AG04449 (cell line): ENCODE measurements around the gene ATP2C1.

Experiments used
- CTCF ChIA-PET: fragments of 350-600 bp; formaldehyde crosslinking; extraction: SDS; loops from one replicate; lab custom pipeline; 2021; ENCODE audit warnings: antibody characterized with exemption; lab: Yijun Ruan, JAX
- POLR2A ChIA-PET: fragments of 400-600, 350-600 bp; formaldehyde crosslinking; extraction: SDS; loops from one replicate; lab custom pipeline; 2020; ENCODE audit warnings: antibody characterized with exemption, inconsistent platforms; lab: Yijun Ruan, JAX
- DNase-seq: peaks from one replicate; pipeline ENCODE4 v3.0.0-alpha.2; 2010; ENCODE audit warnings: low read depth, low spot score
- H3K4me3 ChIP-seq: 2 replicates; pipeline ENCODE4 v1.5.1; 2011; ENCODE audit warnings: low read depth, mild to moderate bottlenecking, control low read depth, low read length
- CTCF ChIP-seq: IDR thresholded peaks from one replicate; pipeline ENCODE4 v1.5.1; 2011; ENCODE audit warnings: mild to moderate bottlenecking, moderate library complexity, low read length, control low read depth, inconsistent platforms; ENCODE audit not compliant: insufficient read depth; ENCODE audit errors: missing control alignments

ATP2C1 gene

DNA sequence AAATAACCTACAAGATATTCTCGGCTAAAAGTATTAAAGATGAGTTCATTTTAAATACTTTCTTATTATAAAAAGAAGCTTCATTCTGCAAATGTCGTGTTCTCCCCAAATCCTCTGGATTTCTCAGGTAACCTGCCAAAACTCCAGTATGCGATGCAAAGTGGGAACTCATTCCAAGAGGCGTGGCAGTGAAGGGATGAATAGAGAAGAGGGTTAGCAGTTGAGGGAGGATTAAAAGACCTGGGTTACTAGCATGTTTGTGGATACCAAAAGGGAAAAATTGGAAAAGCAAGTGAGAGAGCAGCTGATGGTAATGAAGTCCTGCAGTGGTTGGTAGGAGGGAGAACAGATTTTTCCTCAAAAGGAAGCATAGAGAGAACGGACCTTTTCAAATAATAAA is 61.6 kb downstream of the ATP2C1 start:
- no peak overlapping the region for H3K4me3 ChIP-seq
- TF ChIP-seq CTCF, result no peak
- POLR2A ChIA-PET, result no interaction called here
- DNase-seq, result no peak
- CTCF ChIA-PET, result no interaction called here

- no peak overlapping the region for H3K4me3 ChIP-seq
- no peak for DNase-seq
- CTCF ChIA-PET, result no interaction called here
- no peak for TF ChIP-seq CTCF
- POLR2A ChIA-PET, result no interaction called here
Measured at GRCh38 chr3:130956281-130956680, 62.4 kb downstream of the ATP2C1 start.

- H3K4me3 ChIP-seq, result no peak overlapping the region
- DNase-seq, result no peak
- no peak for TF ChIP-seq CTCF
- ChIA-PET CTCF (no interaction called here), POLR2A (no interaction called here)
Measured at GRCh38 chr3:130956721-130957120, 62.8 kb downstream of the ATP2C1 start.

DNA sequence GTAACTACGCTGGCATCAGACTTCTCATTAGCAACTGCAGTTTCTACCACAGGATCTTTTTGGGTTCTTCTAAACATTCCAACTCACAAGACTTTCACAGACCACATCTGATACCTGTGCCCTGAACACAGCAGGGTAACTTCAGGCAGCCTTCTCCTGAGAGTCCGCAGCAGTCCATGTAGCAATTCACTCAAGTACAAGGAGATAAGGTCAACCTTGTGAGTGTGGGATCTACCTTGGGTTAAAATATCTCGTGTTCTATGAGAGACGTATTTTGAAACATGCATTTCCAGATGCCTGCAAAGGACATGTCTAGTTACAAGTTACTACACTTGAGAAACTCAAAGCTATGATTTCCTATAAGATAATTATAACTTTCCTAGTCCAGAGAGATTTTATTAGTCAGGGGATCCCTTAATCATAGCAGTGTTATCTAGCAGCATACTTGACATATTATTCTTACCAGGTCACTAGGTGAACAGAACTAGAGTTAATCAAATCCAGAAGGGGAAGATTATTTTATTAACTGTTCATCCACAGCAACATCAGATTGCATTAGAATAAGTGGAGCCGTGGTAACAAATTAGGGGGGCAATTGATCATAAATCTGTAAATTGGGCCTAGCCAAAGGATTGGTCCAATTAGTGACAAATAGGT is 66.4 kb downstream of the ATP2C1 start:
- CTCF ChIA-PET, result no interaction called here
- no peak for TF ChIP-seq CTCF
- POLR2A ChIA-PET, result no interaction called here
- DNase-seq, result no peak
- no peak overlapping the region for H3K4me3 ChIP-seq

DNA sequence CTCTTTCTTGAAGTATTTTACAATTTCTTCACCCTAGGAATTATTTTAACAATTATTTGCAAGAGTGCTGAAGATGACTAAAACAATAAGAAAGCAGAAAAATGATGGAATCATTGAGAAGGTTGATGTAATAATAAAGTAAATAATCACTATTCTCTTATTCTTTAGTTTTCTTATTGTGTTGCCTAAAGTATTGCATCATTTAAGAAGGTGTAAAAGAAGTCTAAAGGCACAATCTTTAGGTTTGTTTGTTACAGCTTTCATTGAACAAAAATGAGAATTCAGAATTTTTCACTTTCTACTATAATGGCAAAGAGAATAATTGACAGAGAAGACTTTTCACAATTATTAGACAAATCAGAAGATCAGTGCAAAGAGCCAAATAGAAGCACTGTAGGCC is 67.6 kb downstream of the ATP2C1 start:
- no peak for TF ChIP-seq CTCF
- DNase-seq, result no peak
- POLR2A ChIA-PET, result no interaction called here
- CTCF ChIA-PET, result no interaction called here
- no peak overlapping the region for H3K4me3 ChIP-seq

DNA sequence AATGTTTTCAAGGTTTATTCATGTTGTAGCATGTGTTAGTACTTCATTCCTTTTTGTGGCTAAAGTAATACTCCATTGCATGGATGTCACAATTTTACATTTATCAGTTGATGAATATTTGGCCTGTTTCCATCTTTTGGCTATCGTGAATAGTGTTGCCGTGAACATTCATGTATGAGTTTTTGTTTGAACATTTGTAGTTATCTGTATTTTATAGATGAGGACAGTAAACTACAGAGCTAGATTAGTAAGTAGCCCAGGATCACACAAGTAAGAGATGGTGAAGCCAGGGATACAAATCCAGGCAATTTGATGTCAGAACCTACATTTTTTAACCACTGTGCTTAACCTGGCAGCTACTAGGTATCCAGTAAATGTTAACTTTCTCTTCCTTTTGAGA is 69.6 kb downstream of the ATP2C1 start:
- ChIA-PET CTCF (interaction anchor here (1.8 kb wide), 1 partner anchor 11 kb away, joined by 5 read pairs; no protein-coding TSS in a partner anchor), POLR2A (no interaction called here)
- no peak for TF ChIP-seq CTCF
- no peak for DNase-seq
- no peak overlapping the region for H3K4me3 ChIP-seq
